GM23248 (cell line): ENCODE results near the gene USP34. TPM values are rescaled to one million over a fixed set of nuclear protein-coding genes. Genes with fewer than 3 reads are reported as not detected.

Experiments used
- DNase-seq: peaks from one replicate; pipeline ENCODE4 v3.0.0-alpha.2; 2015
- H2AFZ ChIP-seq: fragments of 200-600 bp; sonication (generic); 2 replicates; pipeline ENCODE4 v1.6.1; 2016; ENCODE audit warnings: antibody characterized with exemption
- H3F3A ChIP-seq: fragments of 200-600 bp; sonication (generic); 2 replicates; pipeline ENCODE4 v1.6.1; 2016; ENCODE audit warnings: mild to moderate bottlenecking, antibody characterized with exemption, mixed run types; ENCODE audit not compliant: insufficient read depth
- H3K27ac ChIP-seq: fragments of 200-600 bp; sonication (generic); 2 replicates; pipeline ENCODE4 v1.5.1; 2016; ENCODE audit warnings: mild to moderate bottlenecking
- H3K27me3 ChIP-seq: fragments of 200-600 bp; sonication (generic); replicated peaks from 2 replicates; pipeline ENCODE4 v1.6.1; 2016; ENCODE audit warnings: mild to moderate bottlenecking; ENCODE audit not compliant: insufficient read depth
- H3K36me3 ChIP-seq: fragments of 200-600 bp; sonication (generic); 2 replicates; pipeline ENCODE4 v1.6.1; 2016; ENCODE audit warnings: low read depth, mild to moderate bottlenecking
- H3K4me1 ChIP-seq: fragments of 200-600 bp; sonication (generic); 2 replicates; pipeline ENCODE4 v1.6.1; 2016; ENCODE audit warnings: mild to moderate bottlenecking; ENCODE audit not compliant: insufficient read depth
- H3K4me2 ChIP-seq: fragments of 200-600 bp; sonication (generic); one replicate; pipeline ENCODE4 v1.6.1; 2016; ENCODE audit warnings: mild to moderate bottlenecking; ENCODE audit not compliant: unreplicated experiment
- H3K4me3 ChIP-seq: fragments of 200-600 bp; sonication (generic); 2 replicates; pipeline ENCODE4 v1.5.1; 2016; ENCODE audit warnings: mild to moderate bottlenecking
- H3K79me2 ChIP-seq: fragments of 200-600 bp; sonication (generic); 2 replicates; pipeline ENCODE4 v1.6.1; 2016; ENCODE audit warnings: mild to moderate bottlenecking; ENCODE audit not compliant: insufficient read depth
- H3K9ac ChIP-seq: fragments of 200-600 bp; sonication (generic); 2 replicates; pipeline ENCODE4 v1.6.1; 2016; ENCODE audit warnings: mild to moderate bottlenecking
- H3K9me2 ChIP-seq: fragments of 200-600 bp; sonication (generic); 2 replicates; pipeline ENCODE4 v1.6.1; 2016; ENCODE audit warnings: mixed run types, mild to moderate bottlenecking, moderate library complexity; ENCODE audit not compliant: insufficient read depth
- H3K9me3 ChIP-seq: fragments of 200-600 bp; sonication (generic); one replicate; pipeline ENCODE4 v1.6.1; 2017; ENCODE audit warnings: low read depth
- H4K20me1 ChIP-seq: fragments of 200-600 bp; sonication (generic); 2 replicates; pipeline ENCODE4 v1.6.0; 2016; ENCODE audit not compliant: insufficient read depth
- EZH2 ChIP-seq: fragments of 200-600 bp; sonication (generic); IDR thresholded peaks from 2 replicates; pipeline ENCODE4 v1.6.1; 2018; ENCODE audit warnings: antibody characterized with exemption, mild to moderate bottlenecking; ENCODE audit not compliant: insufficient read depth, poor library complexity, severe bottlenecking
- EZH2phosphoT487 ChIP-seq: fragments of 200-600 bp; sonication (generic); IDR thresholded peaks from 2 replicates; pipeline ENCODE4 v1.6.1; 2018; ENCODE audit warnings: antibody characterized with exemption, moderate library complexity, mild to moderate bottlenecking, low read depth; ENCODE audit not compliant: insufficient read depth
- WGBS, 2 experiments: methylation state at CpG; one replicate each; pipeline ENCODE4 v1.1.6; 2015 to 2017; ENCODE audit warnings: low lambda C conversion rate in 2 of 2, low coverage in 1 of 2; ENCODE audit errors: missing lambda C conversion rate in 2 of 2; 5-methylcytosine and 5-hydroxymethylcytosine counted together
- in situ Hi-C: fragments of 300-500 bp; cut with MboI; formaldehyde crosslinking; loops from 2 replicates; pipeline ENCODE4 v1.15.0; 2020
- polyA plus RNA-seq: library from polyadenylated mRNA; unstranded; fragments of >200 nt; fragmentation: Nextera tagmentation; extraction: Ambion mirVana; gene quantifications from 2 replicates; pipeline ENCODE4 v1.2.1, GENCODE V29; 2016
- total RNA-seq: library from RNA; depleted of rRNA; stranded (reverse); fragments of >200 nt; shearing (Covaris generic); gene quantifications from 2 replicates; pipeline ENCODE4 v1.2.3, GENCODE V29; 2014

USP34 gene
- total and polyA plus RNA-seq, 2 experiments from 2014 or later, result 34.5 to 77.6 TPM

DNA sequence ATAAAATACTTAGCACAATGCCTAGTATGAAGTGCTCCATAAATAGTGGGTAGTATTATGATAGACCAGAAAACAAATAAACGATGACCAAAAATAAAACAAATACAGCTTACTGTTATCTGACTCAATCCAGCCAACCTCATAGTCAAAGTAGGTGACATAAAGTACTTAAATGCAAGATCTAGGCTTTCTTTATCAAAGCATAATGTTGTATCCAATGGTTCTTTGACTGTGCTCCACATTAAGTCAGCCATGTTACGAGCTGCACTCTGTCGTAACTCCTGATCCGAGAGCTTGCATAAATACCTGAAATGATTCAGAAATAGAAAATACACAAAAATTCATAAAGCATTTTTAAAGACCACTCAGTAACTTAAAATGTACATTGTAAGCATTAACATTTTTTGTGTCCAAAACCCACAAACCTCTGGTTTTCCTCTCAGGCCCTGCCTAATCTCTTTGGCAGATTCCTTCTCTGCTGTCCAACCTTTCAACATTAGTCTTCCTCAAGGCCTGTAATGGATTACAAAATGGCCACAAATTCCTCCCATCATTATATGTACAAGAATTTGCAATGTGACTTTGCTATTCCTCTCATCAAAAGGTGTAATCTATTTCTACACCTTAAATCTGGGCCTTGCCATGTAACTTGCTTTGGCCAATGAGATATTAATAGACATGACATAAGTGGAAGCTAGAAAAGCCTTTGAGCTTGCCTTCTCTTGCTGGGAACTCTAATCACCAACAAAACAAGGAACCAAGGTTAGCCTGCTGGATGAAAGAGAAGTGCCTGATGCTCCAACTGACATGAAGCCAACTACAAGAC is 90.6 kb downstream of the USP34 start:
- Histone ChIP-seq H3K4me1 (no peaks in the 10 kb centered on the region), H3K9me2 (no peaks in the 10 kb centered on the region), H3K36me3 (peaks cover 41% of the 10 kb centered on the region), H3K27me3 (no peaks in the 10 kb centered on the region), H3K4me3 (no peak overlapping the region), H3K79me2 (peaks cover 82% of the 10 kb centered on the region), H4K20me1 (no peaks in the 10 kb centered on the region), H3K9me3 (no peaks in the 10 kb centered on the region), H3K9ac (no peak overlapping the region), H2AFZ (no peak overlapping the region), H3K4me2 (no peak overlapping the region), H3K27ac (no peak overlapping the region), H3F3A (no peaks in the 10 kb centered on the region)
- no peak for DNase-seq
- WGBS, 2 experiments, result 96% methylated on average over 4 of the region's 4 CpGs
- TF ChIP-seq EZH2 (no peak), EZH2phosphoT487 (no peak)
- in situ Hi-C loops, result no loop called here

- no peak for DNase-seq
- no peaks in the 10 kb centered on the region for H4K20me1 ChIP-seq
- H3K9me3 ChIP-seq, result no peaks in the 10 kb centered on the region
- in situ Hi-C loops, result no loop called here
- TF ChIP-seq EZH2phosphoT487 (no peak), EZH2 (no peak)
- no peak overlapping the region for H2AFZ ChIP-seq
- no peaks in the 10 kb centered on the region for H3F3A ChIP-seq
- no peaks in the 10 kb centered on the region for H3K27me3 ChIP-seq
- H3K4me1 ChIP-seq, result no peaks in the 10 kb centered on the region
- H3K9ac ChIP-seq, result no peak overlapping the region
- H3K4me3 ChIP-seq, result no peak overlapping the region
- H3K27ac ChIP-seq, result no peak overlapping the region
- WGBS, 2 experiments, result 75 to 76% methylated on average over 2 of the region's 2 CpGs
- H3K36me3 ChIP-seq, result peaks cover 48% of the 10 kb centered on the region
- H3K79me2 ChIP-seq, result peaks cover 84% of the 10 kb centered on the region
- H3K4me2 ChIP-seq, result no peak overlapping the region
- H3K9me2 ChIP-seq, result no peaks in the 10 kb centered on the region
Observed at GRCh38 chr2:61379521-61379920, 91.4 kb downstream of the USP34 start.

DNA sequence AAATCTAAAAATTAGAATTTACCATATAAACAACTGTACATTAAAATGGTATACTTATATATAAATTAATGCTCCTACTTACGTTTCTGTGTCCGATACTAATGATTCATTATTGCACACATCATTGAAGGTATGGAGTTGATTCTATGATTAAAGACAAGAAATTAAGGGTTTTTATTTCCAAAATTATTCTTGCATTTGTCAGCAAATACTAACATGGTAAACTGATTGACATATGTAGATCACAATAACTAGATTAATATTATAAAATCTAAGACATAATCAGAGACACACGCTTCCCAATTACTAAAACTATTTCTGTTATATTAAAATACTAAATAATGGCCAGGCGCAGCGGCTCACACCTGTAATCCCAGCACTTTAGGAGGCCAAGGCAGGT is 92.6 kb downstream of the USP34 start:
- Histone ChIP-seq H3F3A (no peaks in the 10 kb centered on the region), H3K9me3 (no peaks in the 10 kb centered on the region), H2AFZ (no peak overlapping the region), H3K27me3 (no peaks in the 10 kb centered on the region), H3K9me2 (no peaks in the 10 kb centered on the region), H3K27ac (no peak overlapping the region), H3K4me1 (no peaks in the 10 kb centered on the region), H4K20me1 (no peaks in the 10 kb centered on the region), H3K36me3 (peaks cover 53% of the 10 kb centered on the region), H3K9ac (no peak overlapping the region), H3K4me2 (no peak overlapping the region), H3K79me2 (peaks cover 81% of the 10 kb centered on the region), H3K4me3 (no peak overlapping the region)
- TF ChIP-seq EZH2phosphoT487 (no peak), EZH2 (no peak)
- WGBS, 2 experiments, result 98 to 100% methylated on average over 5 of the region's 5 CpGs
- no peak for DNase-seq
- in situ Hi-C loops, result no loop called here

- TF ChIP-seq EZH2 (no peak), EZH2phosphoT487 (no peak)
- no peaks in the 10 kb centered on the region for H4K20me1 ChIP-seq
- WGBS, 2 experiments, result 50 to 66% methylated on average over 1 of the region's 1 CpG
- no peaks in the 10 kb centered on the region for H3K4me1 ChIP-seq
- H3K36me3 ChIP-seq, result peaks cover 49% of the 10 kb centered on the region
- H3K9ac ChIP-seq, result no peak overlapping the region
- H3K27me3 ChIP-seq, result no peaks in the 10 kb centered on the region
- no peaks in the 10 kb centered on the region for H3K9me3 ChIP-seq
- no peak overlapping the region for H3K4me3 ChIP-seq
- in situ Hi-C loops, result no loop called here
- H2AFZ ChIP-seq, result no peak overlapping the region
- no peaks in the 10 kb centered on the region for H3F3A ChIP-seq
- H3K9me2 ChIP-seq, result no peaks in the 10 kb centered on the region
- H3K79me2 ChIP-seq, result peaks cover 81% of the 10 kb centered on the region
- DNase-seq, result no peak
- H3K27ac ChIP-seq, result no peak overlapping the region
- H3K4me2 ChIP-seq, result no peak overlapping the region
Observed at GRCh38 chr2:61377046-61377445, 93.8 kb downstream of the USP34 start.
